ENCODE results near the gene ADCY1.
"Not testable (repeated sequence)": the region's sequence is repeated elsewhere in the genome, so short reads cannot be mapped to it uniquely, and the experiment has no call there.

ADCY1 gene

DNA sequence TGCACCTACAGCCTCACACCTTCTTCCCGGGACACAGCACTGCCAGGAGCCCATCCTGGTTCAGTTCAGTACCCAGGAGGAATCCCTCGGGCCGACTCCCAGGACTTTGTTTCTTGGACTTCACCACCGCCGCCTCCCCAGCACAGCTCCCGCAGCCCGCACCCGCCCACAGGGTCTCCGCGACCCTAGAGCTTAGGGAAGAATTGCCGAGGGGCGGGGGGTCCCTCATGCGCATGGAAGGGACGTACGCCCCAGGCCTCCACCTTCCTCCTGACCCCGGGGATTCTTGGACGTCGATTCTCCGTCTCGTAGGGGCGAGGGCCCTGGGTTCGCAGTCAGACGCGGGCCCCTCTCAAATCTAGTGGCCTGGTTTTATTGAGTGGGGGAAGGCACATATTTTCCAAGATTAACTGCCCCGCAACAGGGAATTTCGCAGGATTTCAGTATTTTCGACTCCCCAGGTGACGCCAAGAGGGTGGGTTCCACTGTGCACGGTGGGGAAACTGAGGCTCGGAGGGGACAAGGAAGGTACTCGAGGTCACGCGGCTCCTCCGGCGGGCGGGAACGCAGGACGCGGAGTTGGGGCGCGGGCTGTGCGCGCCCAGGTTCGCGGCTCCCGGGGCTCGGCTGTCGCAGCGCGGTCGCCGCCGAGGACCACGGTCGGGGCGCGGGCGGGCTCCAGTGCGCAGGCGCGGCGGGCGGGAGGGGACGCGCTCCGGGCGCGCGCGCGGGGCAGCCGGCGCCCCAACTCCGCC, at the start of gene ADCY1:
Gene ADCY1 (plus strand): TSS at position 708 of the 755 bp plus-strand sequence. CDS start 176 bp downstream, outside the sequence.
- no peak for DNase-seq

DNA sequence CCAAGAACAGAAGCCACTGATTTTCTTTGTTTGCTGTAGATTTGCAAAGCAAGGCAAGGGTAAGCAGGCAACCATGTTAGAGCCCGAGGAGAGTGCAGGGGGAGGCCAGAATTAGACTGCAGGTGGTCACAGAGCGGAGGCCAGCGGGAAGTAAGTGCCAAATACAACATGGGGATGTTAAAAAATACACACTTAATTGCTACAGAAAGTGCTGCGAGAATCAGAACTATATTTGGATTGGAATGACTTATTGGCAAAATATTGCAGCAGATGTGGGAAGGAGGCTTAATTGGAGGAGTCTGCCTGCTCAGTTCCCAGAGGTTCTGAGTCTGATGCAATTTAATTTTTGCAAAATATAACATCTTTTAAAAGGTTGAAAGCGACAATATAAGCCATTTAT, 49.7 kb upstream of the ADCY1 start:
- DNase-seq: no peak

DNA sequence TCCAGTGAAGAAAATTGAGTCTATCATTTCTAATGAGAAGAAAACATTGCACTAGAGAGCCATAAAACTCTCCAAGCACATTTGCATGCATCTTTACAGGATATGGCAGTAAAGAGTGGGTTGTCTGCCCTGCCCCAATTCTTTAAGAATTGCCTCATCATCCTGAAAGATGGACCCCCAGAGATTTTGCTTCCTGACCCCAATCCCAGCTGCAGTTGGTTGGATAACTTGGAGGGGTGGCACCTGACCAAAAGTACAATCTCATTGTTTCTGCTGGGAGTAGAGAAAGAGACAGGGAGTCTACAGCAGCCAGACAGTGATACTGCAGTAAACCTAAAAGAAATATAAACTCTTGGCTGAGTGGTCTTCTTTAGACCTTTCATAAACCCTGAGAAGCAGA, 49.1 kb upstream of the ADCY1 start:
- DNase-seq: no peak

DNA sequence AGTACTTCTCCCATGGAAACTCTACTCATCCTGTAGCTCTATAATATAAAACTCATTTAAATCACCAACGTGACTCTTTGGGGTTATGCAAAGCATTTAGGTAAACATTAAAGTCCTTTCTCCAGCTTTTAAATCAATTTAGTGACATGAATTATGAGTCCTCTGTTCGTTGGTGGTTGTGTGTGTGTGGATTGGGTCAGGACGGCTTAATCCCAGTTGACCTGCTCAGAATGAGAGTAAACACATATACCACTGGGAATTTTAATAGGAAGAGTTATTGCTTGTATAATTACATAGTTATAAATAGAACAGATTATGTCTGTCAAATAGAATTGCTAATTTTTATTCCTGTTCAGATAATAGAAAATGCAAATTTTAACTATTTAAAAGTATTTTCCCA, 30.7 kb upstream of the ADCY1 start:
- no peak for DNase-seq

DNA sequence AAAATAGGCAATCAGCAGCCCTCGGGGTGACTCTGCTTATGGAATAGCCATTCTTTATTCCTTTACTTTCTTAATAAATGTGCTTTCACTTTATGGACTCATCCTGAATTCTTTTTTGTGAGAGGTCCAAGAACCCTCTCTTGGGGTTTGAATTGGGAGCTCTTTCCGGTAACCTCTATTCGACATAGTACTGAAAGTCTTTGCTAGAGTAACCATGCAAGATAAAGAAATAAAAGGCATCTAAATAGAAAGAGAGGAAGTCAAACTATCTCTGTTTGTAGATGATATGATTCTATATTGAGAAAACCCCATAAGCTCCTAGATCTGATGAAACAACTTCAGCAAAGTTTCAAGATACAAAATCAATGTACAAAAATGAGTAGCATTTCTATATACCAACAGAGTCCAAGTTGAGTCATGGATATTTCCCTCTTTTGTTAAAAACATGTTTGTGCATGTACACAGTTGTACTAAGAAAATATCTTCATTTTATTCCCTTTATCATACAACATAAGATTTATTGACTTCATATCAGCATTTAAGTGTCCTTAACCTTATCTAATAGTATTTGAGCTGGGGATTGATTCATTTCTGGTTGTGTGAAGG, 29.0 kb upstream of the ADCY1 start:
- DNase-seq: not testable (repeated sequence)

DNA sequence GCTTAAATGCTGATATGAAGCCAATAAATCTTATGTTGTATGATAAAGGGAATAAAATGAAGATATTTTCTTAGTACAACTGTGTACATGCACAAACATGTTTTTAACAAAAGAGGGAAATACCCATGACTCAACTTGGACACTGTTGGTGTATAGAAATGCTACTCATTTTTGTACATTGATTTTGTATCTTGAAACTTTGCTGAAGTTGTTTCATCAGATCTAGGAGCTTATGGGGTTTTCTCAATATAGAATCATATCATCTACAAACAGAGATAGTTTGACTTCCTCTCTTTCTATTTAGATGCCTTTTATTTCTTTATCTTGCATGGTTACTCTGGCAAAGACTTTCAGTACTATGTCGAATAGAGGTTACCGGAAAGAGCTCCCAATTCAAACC, 25.3 kb upstream of the ADCY1 start:
- DNase-seq: not testable (repeated sequence)

DNA sequence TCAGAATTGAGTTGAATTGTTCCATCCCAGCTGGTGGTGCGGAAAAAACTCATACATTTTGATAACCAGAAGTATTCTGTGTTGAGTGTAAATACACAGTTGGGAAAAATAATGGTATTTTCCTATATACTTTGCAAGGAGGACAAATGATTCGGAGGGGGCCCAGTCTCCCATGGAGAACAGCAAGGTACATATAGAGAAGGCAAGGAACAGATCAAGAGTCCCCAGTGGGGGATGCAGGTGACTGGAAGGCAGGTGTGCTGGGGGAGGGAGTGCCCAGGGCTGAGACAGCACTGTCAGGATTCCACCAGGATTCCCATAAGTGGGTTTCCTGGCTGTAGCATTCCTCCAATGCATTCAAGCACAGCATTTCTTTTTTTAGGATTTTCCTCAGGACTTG, 10.8 kb upstream of the ADCY1 start:
- no peak for DNase-seq

DNA sequence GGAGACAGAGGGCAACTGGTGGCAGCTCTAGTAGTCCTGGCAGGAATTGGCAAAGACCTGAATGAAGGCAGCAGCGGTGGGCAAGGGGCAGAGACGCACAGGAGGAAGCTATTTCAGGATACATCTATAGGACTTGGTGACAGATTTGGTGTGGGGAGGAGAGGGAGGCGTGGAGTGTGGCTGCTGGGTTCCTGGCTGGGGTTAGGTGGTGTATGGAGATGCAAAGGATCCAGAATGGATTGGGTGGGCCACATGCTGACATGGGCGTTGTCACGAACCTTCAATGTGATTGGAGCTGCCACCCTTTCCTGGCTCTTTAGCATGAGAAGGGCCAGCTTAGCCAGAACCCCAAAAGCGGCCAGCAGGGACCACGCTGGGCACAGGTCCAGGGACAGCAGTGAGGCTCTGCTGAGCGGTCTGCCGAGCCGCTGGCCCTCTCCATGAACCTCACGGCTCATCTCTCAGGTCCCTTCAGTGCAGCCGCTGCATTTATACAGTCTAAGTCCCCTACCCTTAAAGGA, 10.2 kb upstream of the ADCY1 start:
- no peak for DNase-seq

DNA sequence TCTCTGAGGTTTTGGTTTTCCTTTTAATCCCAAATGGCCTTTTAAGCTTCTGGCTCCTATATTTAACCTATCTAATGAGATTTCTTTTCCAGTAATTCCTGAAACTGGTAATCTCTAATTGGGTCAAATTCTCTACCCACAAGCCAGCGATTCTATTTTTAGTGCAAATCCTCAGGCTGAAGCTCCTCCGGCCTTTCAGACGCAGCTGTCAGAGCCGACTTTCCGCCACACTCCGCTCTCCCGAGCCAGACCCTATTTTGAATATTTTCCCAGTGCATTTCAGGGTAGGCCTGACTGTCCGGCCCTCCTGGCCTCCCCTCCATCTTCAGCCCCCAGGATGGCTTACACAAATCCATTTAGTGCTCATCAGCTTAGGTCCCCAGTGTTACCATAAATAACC, 9.7 kb upstream of the ADCY1 start:
- DNase-seq: no peak

DNA sequence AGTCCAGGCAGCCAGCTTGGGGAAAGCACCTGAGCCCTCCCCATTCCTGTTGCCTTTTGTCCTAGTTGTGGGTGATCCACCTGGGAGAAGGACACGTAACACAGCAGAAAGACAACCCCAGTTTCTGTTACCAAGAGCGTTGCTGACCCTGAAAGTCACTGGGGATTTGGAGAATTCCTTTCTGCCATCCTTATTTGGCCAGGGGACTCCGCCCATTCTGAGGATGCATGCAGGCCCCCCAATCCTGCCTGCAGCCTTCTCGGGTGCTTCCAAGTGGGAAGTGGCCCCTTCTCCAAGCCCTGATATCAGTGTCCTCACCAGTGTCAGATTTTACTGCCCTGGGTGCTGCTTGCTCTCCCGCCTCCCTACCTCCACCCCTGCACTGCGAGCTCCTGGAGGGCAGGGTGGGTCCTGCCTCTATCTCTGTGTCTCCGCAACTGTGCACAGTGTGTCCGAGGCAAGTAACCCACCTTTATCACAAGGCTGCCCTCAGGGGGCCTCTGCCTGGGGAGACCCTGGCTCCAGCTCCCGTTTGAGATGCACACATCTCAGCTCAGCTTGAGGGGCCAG, 9.2 kb upstream of the ADCY1 start:
- DNase-seq: no peak

DNA sequence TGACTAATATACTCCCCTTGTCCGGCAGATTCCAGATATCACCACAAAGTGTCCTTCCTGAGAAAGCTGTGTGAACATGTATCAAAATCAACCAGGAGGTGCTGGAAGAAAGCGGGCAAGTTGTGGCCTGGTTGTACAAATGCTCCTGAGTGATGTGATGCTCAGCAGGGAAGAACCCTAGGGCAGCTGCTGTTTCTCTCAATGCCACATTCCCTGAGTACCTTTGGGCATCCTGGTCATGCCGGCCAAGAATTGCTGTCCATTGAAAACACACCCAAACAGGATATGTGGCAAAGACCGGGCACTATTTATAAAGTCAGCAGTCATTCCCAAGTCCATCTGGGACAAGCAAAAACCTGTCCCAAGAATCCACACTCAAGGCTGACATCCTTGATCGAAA, 7.8 kb upstream of the ADCY1 start:
- no peak for DNase-seq

DNA sequence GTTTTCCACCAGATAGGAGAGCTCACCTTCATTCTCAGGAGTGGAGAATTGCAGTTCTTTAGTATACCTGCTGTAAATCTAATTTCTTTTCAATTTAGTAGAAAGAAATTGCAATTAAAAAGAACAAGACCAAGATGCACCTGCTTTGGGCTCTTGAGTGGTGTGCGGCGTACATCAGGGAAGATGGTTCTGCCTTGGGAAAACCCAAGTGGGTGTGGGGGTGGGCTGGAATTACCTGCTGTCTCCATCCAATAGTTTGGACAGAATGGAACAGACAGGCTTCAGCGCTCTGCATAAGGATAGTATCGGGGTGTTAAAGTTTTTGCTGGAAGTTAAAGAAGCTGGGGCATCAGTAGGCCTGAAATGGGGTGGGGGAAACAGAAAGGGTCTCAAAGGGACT, 7.2 kb upstream of the ADCY1 start:
- DNase-seq: no peak

DNA sequence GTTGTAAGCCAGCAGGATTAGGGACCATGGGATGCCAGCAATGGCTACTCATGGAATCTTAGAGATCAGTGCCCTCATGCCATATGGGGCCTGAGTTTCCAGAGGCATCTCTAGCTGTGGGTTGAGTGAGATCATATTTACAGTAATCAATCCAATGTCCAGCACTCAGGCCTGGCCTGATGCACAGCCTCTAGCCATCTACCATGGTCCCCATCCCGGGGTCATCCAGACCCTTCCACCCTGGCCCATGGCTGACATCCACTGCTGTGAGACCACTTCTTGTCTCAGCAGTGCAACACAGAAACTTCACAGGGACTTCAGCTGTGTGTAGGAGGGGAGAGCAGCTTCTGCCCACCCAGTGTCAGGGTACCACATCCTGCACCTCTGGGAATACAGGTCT, 6.5 kb upstream of the ADCY1 start:
- no peak for DNase-seq

DNA sequence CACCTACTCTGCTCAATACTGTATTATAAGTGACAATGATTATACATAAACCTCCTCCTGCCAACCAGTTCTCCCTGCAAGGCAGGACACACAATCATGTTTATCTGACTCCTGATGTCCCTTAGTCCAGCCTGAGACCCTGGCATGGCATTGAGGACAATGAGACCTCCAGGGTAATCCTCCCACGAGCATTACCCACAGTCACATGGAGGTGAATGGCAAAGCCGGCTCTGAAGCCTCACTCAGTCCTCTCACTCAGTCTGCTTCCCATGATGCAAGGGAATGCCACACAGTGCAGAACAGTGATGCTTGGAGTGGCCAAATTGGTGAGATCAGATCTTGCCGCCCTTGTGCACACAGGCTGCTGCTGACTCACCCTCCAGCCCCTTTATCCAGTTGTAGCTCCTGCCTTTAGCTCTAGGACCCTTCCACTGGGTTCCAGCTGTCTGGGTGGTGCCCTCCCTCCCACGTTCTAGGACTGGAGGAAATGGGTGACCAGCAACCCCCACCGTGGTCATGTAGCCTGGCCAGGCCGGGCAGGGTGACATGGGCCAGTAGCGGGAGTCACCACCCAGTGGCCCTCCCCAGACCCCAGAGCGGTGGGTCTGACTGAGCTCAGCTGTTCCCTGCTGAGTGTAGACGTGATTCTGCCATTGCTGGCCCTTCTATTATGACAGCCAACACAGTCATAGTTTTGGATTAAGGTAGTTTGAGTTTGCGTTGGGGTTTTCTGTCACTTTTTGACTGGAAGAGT, 5.5 kb upstream of the ADCY1 start:
- no peak for DNase-seq

DNA sequence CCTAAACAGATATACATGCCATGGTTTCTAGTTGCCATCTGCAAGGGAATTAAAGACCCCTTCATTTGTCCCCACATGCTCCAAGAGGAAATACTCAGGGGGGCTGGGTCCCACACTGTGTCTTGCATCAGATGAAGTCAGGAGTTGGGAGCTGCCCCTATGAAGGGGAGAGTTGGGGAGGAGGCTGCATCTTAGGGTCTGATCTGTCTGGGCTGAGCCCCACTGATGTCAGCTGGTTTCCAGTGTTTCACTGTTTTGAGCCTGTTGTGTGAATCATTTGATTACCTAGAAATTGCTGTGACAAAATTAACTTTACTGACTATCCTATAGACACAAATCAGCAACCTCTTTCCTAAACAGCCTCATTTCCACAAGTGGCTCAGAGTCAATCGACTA, 4.9 kb upstream of the ADCY1 start:
- DNase-seq: no peak

DNA sequence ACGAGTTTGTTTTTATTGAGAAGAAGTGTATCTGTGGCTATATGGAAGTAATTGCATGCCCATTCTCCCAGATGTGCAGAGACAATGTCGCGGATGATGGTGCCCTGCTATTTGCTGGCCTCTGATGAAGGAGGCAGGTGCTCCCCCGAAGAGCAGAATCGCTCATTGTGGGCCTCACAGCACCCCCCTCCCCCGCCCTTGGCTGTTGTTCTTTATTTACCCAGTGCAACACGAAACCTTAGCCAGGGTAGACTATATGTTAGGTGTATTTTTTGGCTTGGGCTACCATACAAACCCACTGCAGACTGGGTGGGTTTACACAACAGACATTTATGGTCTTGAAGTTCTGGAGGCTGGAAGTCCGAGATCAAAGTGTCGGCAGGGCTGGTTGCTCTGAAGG, 3.4 kb upstream of the ADCY1 start:
- DNase-seq: no peak

DNA sequence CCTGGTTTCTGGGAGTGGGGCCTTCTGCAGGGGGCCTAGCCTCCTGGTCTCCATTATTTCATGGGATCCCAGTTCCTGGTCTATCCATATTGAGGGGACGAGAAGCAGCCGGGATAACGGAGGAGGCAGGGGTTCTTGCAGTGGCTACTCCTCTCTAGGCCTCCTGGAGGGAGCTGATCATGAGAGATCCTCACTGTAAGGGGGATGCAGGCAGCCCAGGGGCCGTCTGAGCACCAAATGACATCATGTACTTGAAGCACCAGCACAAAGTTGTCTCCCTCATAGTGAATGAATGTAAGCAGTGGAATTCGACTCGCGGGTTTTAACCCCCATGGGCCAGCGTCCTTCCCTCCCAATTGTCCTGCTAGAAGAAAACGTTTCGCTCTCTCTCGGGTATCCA, 964 bp upstream of the ADCY1 start:
- no peak for DNase-seq

DNA sequence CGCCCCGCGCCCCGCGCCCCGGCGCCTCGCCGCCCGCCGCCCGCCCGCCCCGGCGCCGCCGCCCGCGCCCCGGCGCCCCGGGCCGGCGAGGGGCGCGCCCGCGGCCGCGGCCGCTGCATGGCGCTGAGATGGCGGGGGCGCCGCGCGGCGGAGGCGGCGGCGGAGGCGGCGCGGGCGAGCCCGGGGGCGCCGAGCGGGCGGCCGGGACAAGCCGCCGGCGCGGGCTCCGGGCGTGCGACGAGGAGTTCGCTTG, 174 bp downstream of the ADCY1 start:
- DNase-seq: no peak

DNA sequence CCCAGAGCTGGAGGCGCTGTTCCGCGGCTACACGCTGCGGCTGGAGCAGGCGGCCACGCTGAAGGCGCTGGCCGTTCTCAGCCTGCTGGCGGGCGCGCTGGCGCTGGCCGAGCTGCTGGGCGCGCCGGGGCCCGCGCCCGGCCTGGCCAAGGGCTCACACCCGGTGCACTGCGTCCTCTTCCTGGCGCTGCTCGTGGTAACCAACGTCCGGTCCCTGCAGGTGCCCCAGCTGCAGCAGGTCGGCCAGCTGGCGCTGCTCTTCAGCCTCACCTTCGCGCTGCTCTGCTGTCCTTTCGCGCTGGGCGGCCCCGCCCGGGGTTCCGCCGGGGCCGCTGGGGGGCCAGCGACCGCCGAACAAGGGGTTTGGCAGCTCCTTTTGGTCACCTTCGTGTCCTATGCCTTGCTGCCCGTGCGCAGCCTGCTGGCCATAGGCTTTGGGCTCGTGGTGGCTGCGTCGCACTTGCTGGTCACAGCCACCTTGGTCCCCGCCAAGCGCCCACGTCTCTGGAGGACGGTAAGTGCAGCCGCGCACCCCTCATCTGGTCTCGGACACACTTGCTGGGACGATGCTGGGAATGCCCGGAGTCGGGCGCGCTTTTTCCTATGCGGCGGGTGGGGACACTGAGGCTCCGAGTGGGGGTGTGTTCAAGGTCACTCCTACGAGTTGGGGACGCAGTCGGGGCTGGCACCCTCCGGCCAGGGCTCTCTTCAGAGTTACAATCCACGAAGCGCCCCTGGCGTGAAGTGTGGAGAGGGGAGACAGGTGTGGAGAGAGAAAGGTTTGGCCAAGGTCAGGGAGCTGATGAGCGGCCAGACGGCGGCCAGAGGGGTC, 717 bp downstream of the ADCY1 start:
- DNase-seq: peak; percentile 21

DNA sequence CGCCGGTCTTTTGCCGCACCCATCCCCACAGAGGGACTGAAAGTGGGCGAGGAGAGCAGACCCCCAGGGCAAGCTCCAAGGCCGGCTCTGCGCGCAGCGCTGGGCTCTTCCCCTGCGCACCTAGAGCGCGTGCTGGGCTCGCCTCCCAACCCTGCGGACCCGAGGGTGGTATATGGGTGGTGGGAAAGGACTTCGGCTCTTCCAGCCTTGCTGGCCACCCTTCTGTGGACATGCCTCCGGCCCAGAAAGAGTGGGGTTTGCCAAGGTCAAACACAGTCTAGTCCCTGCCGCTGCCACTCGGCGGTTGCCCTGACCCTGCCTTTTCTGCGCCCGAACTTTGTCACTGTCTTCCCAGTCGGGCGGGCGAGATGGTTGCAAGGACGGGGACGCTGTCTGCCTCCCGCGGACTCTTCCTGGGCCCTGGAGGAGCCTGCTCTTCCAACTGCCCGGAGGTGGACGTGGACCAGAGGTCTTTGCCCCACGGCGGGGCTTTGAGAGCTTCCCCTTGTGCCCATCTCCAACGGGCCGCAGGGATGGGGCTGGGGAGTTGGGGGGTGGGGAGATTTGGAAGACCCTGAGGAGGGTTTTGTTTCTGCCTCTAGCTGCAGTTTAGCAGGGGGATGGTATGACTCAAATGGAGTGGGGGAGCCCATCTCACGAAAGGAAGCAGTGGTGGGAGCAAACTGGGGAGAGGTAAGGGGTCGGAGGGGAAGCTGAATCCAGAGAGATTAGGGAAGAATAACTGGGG, 1.5 kb downstream of the ADCY1 start:
- DNase-seq: no peak

DNA sequence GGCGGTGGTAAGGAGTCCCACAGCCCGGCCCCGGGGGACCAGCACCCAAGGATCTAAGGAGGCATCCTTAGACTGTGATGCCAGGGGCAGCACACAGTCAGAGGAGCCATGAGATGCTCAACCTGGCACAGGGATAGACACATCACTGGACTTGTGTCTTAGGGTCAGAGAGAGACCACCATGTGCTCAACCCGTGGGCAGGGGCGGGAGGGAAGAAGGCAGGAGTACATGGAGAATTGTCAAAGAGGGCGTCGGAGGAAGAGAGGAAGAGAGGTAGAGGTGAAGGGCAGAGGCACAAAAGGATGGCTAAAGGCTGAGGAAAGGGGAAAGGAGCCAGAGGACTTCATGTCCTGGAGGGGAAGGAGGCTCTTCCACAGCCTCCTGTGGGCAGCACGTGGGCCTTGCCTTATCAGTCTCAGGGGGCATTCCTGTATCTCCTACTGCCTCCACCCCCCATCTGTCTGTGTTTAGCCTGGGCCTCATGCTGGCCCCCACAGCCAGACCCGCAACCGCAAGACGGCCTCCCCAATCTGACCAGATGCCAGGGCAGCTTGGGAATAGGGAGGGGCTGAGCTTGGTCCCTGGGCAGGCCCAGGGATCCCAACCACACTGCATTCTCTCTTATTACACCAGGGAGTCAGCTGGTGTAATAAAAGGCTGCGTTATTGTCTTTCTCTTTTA, 2.2 kb downstream of the ADCY1 start:
- DNase-seq: no peak

DNA sequence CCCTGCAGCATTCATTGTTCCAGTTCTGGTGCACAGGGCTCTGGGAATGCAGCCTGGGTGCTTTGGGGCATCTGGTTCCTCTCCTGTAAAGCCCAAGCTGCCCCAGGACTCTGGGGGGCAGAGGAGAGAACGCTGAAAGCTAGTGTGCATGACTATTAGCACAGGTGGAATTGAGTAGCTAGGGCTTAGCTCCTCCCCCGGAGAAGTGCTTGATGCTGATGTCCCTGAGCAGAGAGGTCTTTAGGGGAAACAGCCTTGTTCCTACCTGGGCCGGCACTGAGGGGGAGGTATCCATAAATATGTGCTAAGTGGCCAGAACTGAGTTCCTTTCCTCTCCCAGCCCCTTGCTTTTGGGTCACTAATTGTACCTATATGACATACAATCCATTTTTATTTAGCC, 3.9 kb downstream of the ADCY1 start:
- DNase-seq: no peak
